NCI-H2107 (cell line): Measurements from ENCODE around the gene SBK2.
"Not testable (repeated sequence)": the region's sequence is repeated elsewhere in the genome, so short reads cannot be mapped to it uniquely, and the experiment has no call there.

ENCODE experiments used
- DNase-seq: peaks from one replicate; lab custom pipeline; 2025; lab: John Stamatoyannopoulos, UW

Gene SBK2

DNA sequence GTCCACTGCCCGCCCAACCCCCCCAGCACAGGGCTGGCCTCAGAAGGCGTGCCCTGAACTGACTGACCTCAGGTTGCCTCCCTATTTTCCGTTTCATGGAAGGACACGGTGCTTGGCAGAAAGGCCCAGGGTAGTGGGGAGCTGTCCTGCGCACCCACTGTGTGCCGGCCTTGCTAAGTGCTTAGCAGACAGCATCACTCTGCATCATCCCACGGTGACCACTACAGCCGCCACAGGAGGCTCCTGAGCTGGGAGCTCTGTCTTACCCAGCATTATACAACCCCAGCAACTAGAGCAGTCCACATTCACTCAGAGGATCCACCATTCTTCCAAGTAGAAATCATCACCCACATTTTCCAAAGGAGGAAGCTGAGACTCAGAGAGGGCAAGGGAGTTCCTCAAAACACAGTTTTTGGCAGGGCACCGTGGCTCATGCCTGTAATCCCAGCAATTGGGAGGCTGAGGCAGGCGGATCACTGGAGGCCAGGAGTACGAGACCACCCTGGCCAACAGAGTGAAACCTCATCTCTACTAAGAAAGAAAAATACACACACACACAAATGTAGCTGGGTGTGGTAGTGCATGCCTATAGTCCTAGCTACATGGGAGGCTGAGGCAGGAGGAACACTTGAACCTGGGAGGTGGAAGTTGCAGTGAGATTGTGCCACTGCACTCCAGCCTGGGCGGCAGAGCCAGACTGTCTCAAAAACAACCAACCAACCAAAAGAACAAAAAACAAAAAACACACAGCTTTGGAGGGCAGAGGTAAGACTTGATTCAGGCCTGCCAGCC is 1.6 kb downstream of the SBK2 start:
- no peak for DNase-seq

DNA sequence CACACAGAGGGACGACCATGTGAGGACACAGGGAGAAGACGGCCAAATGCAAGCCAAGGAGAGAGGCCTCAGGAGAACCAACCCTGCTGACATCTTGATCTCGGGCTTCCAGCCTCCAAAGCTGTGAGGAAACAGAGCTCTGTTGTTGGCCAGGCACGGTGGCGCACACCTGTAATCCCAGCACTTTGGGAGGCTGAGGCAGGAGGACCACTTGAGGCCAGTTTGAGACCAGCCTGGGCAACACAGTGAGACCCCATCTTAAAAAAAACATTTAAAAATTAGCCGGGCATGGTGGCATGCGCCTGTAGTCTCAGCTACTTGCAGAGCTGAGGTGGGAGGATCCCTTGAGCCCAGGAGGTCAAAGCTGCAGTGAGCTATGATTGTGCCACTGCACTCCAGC is 2.7 kb downstream of the SBK2 start:
- not testable (repeated sequence) for DNase-seq

DNA sequence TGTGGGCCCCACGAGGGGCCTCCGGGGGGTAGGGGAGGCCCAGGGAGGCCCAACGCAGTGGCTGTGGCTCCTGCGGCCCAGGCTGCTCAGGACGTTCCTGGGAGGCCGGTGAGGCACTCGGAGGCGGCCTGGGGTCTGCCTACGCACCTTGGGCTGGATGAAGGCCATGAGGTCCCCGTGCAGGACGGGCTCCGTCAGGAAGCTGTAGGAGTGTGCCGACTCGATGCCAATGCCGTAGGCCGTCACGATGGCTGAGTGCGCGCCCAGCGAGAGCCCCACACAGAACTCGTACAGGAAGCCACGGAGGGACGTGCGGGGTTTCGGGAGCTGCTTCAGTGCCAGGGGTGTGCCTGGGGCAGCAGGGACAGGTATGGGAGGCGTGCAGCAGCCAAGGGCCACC is 5.9 kb downstream of the SBK2 start:
- DNase-seq: no peak

DNA sequence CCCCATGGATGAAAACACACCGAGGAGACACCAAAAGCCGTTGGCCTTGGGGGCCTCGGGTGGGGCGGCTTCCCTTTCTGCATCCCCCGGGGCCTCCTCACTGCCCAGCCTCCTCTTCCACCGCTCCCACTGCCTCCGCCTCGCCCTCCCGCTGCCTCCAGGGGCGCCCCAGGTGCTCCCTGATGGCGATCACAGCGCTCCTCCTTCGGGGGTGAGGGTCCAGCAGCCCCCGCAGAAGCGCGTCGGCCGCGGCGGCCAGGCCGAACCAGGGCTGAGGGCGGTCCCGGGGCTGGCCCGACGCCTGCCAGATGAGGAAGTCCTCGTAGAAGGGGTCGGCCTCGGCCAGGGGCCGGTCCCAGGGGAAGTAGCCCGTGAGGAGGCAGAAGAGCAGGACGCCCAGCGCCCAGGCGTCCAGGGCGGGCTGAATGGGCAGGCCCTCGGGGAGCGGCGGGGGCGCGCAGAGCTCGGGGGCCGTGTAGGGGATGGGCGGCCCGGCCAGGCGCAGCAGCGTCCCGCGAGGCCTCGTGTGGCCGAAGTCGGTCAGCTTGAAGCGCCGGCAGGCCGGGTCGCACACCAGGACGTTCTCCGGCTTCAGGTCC is 7.2 kb downstream of the SBK2 start:
- DNase-seq: no peak

DNA sequence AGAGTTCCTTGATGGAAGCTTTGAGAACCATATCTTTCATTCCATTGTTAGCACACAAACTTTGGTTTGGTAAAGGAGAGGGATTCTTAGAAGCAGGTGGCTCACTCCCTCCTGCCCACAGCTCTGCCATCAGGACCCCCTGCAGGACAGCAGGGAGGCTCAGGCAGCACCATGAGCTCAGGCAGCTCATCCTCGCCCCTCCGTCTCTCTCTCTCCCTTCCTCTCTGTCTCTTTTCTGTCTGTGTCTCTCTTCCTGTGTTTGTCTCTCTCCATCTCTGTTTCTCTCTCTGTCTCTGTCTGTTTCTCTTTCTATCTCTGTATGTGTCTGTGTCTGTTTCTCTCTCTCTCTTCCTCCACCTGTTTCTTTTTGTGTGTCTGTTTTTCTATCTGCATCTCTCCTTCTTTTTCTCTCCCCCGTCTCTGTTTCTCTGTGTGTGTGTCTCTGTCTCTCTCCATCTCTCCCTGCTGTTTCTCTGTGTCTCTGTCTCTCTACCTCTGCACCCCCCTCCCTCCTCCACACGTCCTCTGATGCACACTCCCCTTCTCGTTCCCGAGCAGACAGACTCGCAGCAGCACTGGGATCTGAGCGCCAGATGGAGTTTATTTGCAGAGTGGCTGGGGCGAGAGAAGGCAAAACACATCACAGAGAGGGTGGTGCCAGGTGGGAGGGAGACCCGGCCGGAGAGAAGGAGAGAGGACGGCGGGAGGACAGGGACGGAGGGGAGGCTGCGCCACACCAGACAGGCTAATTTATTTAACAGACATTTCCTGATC is 8.7 kb downstream of the SBK2 start:
- no peak for DNase-seq

DNA sequence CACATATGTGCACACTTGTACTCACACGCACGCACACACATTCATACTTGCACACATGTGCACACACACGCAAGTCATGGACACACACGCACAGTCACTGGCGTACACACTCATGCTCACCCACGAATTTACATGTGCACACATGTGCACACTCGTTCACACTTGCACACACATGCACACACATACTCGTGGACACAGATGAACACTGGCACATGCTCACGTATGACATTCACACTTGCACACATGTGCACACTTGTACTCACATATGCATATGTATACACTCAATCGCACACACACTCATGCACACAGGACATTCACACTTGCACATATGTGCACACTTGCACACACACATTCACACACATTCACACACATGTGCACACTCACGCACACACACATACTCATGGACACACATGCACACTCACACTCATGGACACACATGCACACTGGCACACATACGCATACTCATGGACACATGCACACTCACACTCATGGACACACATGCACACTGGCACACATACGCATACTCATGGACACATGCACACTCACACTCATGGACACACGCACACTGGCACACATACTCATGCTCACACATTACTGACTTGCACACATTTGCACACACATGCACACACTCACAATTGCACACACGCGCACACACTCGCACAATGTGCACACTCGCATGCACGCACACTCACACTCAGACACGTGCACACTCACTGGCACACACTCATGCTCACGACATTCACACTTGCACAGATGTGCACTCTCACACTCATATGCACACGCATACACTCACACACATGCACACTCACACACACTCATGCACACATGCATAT is 9.5 kb downstream of the SBK2 start:
- DNase-seq: no peak

DNA sequence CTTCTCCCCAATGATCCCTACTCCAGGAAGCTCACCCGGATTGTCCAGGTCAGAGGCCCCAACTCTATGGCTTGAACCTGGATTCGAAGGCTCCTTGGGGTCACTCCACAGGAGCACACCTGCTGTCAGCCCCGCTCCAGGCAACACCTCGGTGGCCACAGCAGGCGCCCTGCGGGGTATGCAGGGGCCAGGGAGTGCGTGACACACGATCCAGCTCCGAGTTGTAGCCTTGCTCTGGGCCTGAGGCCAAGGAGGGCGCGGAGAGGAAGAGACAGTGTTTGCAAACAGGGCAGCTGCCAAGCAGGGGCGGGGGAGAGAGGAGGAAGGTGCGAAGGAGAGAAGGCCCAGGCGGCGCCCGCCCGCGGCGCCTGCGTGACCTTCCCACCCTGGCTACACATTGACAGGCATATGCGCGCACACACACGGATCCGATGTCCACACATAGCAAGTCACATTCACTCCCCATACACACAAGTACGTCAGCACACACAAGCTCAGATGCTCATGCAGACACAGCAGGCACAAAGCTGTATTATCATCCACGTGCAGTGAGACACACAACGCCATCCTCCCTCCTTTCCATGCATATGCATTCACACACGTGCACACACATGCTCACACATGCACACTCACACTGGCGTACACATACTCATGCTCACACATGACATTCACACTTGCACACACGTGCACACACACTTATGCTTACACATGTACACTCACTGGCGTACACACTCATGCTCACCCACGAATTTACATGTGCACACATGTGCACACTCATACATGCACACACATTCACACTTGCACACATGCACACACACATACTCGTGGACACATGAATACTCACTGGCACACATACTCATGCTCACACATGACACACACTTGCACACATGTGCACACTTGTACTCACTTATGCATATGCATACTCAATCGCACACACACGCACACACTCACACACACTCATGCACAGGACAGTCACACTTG is 10.4 kb downstream of the SBK2 start:
- DNase-seq: peak; percentile 59

DNA sequence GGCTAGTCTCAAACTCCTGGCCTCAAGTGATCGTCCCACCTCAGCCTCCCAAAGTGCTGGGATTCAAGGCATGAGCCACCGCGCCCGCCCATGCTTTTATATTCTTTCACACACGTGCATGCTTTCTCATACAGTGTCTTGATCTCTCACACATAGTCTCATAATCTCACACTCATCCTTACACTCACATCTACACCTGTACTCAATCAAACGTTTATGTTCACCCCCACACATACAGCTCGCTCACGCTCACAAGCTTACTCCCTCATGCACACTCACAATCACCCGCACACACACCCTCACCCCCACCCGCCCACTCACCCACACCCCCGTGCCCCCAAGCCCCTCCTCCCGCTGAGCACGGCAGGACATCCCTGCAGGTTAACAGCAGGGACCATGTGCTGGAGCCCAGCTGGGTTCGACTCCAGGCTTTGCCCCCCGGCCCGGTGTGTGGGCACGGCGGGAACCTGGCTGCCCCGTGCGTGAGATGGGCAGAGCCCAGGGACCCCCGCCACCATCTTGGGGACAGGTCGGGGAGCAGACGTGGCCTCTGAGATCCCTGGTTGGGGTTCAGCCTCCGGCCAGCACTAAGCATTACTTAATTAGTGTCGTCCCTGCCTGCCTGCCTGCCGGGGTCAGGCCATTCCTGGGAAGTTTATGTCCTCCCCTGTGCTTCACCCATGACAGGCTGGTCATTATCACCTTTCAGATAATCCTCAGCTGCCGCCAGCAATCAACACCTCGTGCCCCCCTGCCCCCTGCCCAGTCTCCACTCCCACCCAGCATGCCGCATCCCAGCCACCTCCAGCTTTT is 11.4 kb downstream of the SBK2 start:
- no peak for DNase-seq

DNA sequence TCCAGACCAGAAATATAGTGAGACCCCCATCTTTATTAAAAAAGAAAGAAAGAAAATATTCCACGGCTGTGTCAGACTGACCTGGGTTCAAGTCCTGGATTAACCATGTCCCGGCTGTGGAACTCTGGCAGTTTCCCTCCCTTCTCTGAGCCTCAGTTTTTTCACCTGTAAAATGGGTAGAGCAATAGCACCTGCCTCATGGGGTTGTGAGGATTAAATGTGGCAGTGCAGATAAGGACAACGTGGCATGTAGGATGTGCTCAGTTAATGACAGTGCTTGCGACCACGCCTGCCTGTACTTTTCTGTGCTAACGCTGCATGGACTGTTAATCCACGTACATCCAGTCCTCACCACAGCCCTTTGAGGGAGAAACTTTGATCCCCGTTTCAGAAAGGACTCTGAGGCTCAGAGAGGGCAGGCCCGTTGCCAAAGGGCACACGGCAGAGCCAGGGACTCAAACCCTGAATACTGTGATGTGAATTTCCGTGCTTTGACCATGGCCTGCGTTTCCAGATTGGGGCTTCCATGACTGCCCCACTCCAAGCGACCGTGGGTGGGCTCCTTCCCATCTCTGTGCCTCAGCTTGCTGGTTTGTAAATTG is 16.1 kb downstream of the SBK2 start:
- no peak for DNase-seq

DNA sequence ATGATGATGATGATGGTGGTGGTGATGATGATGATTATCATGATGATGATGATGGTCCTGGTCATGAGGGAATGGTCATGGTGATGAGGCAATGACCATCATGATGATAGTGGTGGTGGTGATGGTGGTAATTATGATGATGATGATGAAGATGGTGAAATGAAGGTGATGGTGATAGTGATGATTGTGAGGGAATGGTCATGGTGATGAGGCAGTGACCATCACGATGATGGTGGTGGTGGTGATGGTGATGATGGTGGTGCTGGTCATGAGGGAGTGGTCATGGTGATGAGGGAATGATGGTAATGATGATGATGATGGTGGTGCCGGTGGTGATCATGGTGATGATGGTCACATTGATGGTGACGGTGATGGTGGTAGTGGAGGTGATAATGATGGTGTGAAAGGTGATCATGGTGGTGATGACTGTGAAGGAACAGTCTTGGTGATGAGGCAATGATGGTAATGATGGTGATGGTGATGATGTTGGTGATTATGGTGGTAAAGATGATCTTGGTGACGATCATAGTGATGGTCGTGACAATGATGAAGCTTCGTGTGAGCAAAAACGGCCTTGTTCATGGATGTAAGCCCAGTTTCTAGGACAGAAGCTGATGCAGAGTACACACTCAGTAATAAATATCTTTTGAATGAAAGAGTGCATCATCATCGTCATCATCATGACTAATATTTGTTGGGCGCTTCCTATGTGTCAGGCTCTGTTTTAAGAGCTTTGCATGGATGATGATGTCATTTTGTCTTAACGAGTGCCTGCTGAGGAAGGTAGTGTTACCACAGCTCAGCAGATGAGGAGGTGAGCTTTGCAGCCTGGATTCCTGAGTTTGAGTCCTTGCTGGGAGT is 17.3 kb downstream of the SBK2 start:
- no peak for DNase-seq

DNA sequence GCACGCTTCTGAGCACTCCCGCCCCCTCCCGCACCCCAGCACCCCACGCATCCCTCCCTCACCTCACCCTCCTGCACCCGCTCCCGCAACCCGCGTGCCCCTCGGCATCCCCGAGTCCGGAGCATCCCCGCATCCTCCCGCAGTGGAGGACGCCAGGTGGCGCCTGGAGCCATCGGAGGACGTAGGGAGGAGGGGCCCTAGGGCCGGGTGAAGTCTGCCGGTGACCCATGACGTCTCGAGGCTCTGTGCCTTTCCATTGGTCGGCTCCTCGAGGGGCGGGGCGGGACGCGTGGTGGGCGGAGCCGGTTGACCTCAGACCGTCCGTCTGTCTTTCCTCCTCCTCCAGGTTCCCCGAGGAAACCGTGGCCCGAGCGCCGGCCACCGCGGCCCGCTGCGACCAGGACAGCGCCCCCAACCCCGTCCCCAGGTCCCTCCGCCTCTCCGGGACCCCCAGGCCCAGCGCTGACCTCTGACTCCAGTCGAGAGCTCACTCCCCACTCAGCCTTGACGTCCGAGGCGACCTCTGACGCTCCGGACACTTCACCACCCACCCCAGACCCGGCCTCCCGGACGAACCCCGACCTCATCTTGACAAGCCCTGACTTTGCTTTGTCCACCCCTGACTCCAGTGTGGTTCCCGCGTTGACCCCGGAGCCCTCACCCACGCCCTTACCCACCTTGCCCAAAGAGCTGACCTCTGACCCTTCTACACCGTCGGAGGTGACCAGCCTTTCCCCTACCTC is 19.9 kb downstream of the SBK2 start:
- peak; percentile 70 for DNase-seq

DNA sequence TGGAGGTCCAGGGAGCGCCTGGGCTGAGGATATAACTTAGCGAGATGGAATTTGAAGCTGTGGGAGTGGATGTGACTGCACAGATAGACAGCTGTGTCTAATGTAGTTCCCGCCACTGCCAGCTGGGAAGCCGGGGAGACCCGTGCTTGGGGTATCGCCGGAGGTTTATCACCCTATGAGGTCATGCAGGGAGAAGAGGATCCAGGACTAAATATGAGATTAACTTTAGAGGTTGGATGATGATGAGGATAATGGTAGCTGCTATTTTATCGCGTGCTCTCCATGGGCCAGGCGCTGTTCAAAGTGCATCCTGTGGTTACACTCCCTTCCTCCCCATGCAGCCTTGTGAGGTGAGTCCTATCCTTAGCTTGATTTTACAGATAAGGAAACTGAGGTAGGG is 28.8 kb downstream of the SBK2 start:
- DNase-seq: no peak

DNA sequence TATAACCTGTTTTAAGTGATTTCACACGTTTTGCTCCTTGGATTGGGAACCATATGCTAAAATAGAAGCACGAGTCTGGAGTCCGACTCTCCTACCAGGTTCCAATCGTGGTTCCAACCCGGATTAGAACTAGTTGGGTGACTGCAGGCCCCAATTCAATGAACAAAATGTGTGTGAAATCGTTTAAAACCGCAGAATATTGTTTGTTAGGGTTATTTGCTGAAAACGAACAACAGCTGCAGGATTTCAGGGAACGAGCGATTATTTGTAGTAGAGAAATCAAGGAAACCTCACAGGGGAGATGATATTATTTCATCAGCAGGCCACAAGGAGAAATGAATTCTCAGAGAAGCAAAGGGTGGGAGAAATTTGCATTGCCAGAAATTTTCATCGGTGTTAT is 32.0 kb downstream of the SBK2 start:
- no peak for DNase-seq

DNA sequence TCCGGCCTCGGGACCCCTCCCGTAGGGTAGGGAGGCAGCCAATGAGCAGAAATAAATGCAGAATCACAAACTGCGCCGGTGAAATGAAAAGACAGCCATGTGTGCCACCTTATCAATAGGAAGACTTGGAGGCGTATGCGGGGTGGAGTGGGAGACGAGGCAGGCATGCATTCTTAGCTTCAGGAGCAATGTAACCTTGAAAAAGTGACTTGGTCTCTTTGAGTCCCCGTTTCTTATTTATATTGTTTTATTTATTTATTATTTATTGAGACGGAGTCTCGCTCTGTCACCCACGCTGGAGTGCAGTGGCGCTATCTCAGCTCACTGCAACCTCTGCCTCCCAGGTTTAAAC is 32.7 kb downstream of the SBK2 start:
- no peak for DNase-seq

DNA sequence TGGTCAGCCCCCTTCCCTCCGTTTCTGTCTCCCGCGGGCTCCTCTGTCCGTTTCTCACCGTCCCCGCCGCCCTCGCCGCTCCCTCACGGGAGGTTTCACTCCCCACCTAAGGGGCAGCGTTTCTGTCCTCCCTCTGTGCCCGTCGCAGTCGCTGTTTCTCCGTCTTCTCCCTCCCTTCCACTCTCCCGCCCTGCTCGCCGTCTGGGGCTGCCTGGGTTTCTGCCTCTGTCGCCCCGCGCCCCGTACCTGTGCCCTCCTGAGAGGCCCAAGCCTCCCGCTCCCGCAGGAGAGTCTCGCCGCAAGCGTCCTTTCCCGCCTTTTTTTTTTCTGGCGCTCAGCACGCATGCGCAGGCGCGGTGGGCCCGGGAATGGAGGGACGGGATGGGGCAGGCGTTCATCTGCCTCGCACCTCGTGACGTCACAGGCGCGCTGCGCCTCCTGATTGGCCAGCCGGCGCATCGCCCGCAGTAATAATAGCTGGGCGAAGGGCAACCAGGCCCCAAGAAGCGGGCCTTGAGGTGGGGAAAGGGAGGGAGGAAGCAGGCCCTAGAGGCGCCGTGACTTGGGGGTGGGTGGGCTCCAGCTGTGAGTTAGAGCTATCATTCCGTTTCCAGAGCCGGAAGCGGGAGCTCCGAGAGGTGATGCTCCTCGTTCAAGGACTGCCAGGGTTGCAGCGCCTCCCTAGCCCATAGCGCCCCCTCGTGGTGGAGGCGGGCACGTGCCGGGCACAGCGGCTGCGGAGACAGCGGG is 33.3 kb downstream of the SBK2 start:
- peak; percentile 56 for DNase-seq

DNA sequence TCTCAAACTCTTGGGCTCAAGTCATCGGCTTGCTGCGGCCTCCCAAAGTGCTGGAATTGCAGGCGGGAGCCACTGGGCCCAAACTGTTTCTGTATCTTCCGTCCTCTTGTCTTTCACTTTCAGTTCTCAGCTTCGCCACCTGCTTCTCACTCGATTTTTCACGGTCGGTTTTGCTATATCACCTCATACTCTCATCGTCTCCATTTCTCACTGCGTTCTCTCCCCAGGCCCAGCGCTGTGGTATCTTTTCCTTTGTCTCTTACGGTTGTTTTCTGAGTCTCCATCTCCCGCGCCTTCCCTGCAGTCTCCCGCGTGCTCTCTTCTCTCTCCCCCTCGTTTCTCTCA is 33.8 kb downstream of the SBK2 start:
- no peak for DNase-seq

DNA sequence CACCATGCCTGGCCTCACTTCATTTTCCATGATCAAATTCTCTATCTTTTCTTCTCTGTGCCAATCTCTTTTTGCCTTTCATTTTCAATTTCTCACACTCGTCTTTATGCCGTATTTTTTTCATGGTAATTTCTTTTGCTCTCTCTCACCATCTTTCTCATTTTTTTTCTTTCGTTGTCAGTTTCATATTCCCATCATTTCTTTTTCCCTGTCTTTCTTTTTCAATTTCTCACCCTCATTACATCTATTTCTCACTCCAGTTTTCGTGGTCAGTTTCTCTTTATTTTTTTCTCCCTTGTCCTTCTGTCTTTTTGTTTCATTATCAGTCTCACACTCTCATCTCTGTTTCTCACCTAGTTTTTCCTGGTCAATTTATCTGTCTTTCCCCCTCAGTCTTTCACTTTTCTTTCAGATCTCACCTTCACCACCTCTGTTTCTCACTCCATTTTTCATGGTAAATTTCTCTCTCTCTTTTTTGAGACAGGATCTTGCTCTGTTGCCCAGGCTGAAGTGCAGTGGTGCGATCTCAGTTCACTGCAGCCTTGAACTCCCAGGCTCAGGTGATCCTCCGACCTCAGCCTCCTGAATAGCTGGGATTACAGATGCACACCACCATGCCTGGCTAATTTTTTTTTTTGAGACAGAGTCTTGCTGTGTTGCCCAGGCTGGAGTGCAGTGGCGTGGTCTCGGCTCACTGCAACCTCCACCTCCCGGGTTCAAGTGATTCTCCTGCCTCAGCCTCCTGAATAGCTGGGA is 34.6 kb downstream of the SBK2 start:
- no peak for DNase-seq
